OCI-M2 (cell line): ENCODE results near the gene RNF187.

Source experiments
- DNase-seq: peaks from one replicate; lab custom pipeline; 2025; ENCODE audit not compliant: unreplicated experiment; lab: John Stamatoyannopoulos, UW

The RNF187 gene

GRCh38 chr1:228507961-228508652 is 20.9 kb downstream of the RNF187 start:
- DNase-seq = no peak

GRCh38 chr1:228508840-228509415 is 21.7 kb downstream of the RNF187 start:
- DNase-seq = no peak

GRCh38 chr1:228510101-228510802 is 23.1 kb downstream of the RNF187 start:
- no peak for DNase-seq

DNA sequence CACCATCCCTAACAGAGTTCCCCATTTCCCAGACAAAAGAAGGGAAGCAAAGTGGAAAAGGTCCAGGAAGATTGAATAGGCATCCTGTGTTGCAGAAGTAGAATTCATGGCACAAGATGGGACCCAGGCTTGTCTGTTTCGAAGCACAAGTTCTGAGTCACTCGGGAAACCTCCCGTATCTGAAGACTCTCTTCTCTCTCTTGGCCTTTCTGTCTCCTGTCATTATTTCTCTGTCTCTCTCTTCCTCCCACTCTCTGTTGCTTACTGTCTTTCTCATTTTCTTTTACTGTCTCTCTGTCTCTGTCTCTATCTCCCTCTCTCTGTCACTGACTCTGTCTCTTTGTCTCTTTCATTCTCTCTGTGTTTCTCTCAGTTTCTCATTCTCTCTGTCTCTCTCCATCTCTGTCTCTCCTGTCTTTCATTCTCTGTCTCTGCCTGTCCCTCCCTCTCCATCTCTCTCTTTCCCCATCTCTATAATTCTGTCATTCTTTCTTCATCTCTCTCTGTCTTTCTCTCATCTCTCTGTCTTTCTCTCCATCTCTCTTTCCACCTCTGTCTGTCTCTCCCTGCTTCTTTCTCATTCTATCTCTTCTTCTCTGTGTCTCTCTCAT is 23.7 kb downstream of the RNF187 start:
- DNase-seq = no peak

DNA sequence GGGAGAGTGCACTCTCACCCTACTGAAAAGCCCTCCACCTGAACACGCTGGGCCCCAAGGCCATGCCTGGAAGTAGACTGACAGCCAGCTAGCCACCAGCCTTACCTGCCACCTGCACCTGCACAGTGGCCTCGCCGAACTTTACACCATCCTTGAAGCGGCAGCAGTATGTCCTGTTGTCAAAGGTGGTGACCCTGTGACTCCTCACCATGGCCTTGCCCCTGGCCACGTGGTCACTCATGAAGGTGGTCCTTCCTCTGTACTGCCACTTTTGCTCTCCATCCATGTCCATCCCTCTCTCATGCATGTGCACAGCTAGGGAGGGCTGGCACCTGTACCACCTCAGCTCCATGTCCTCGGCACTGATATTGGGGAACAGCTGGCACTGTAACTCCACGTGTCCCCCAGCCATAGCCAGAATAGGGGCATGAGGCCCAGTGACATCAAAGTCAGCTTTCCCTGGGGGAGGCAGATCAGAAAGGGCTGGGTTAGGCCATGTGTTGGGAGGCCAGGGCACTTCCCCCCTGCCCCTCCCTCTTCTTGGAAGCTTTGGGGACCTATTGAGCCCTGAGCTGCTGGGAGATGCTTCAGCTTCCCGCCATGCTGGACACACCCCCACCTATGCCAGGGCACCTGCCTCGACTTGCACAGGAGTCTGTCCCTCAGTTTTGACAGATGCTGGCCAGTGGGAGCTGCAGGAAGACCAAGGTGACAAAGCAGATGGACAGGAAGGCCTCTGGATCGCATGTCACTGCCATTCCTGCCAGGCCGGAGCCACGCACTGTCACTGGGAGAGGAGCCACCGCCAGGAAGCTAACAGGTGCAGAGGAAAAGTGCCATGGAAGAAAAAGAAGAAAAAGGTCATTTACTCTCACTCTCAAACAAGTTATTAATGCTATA is 24.6 kb downstream of the RNF187 start:
- DNase-seq = no peak

- DNase-seq = no peak
These were observed 25.6 kb downstream of the RNF187 start for GRCh38 chr1:228512781-228513198.

DNA sequence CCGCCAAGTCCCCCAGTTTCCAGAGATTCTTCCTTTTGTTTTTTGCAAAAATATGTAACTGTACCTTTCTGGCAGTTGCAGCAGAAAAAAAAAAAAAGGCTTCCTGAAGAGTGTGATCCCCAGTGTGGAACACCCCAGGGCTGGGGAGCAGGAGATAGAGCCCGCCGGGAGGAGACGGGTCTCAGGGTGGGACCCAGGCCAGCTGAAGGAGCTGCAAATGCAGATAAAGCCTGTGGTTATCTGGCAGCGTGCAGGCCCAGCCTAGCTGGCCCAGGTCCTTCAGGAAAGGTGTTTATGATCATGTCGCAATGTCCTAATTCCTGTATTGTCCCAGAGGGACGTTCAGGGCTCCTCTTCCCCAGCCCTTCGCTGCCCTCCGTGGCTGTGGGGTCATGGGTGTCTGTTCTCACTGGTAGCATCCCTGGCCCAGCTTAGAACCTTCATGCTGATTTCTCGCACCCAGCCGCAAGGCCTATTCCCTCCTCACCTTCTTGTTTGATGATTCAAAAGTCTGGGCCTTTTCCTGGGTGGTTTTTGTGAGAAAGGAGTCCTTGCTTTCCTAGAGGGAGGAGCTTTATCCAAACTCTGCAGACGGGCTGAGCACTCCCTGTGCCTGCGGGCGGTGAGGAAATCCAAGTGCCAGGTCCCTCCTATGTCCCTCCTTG is 26.2 kb downstream of the RNF187 start:
- peak; percentile 36 for DNase-seq

DNA sequence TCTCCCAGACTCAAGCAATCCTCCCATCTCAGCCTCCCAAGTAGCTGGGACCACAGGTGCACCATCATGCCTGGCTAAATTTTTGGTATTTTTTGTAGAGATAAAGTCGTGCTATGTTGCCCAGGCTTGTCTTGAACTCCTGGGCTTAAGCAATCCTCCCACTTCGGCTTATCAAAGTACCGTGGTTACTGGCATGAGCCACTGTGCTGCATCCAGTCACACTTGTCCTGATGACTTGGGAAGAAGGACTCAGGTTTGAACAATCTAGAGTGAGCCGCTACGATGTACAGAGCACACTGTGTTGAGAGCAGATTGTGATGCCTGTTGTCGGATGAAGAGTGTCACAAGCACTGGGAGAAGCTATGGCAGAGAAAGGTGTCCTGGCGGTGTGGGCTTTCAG is 27.2 kb downstream of the RNF187 start:
- DNase-seq = peak; percentile 22

DNA sequence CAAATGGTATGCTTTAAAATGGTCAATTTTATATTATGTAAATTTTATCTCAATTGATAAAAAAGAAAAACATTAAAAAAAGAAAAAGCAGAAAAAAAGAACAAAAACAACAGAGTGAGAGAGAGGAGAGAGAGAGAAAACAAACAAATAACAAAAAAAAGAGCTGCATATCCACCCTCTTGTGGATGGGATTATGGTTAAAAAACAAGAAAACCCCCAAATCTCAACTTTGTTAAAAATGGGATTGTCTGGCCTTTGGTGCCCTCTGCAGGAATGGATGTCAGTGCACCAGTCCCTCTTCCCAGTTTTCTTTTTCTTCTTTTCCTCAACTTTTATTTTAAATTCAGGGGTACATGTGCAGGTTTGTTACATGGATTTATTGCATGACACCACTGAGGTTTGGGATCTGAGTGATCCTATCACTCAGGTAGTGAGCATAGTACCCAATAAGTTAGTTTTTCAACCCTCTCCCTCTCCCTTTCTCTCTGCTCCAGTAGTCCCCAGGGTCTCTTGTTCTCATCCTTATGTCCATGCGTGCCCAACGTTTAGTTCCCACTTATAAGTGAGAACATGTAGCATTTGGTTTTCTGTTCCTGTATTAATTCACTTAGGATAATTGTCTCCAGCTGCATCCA is 28.1 kb downstream of the RNF187 start:
- no peak for DNase-seq

- no peak for DNase-seq
These were observed 30.5 kb downstream of the RNF187 start for GRCh38 chr1:228517655-228518054.

GRCh38 chr1:228527596-228527995 is 40.4 kb downstream of the RNF187 start:
- DNase-seq = no peak

DNA sequence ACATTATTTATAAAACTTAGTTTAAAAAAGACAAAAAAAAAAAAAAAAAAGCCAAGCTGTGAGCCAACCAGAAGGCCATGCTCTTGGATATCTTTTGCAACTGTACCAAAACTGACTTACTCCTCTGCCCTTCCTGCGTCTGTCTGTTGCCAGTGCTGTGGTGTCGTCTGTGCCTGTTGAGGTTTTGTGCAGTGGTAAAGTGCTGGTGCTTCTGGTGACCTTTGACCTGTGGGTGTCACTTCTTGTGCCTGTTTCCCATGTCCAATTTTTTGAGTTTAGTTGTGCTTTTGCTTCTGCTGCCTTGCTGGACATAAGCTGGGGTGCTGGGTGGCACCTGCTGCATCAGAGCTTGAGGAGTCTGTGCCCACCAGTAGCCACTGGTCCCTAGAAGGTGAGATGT is 41.4 kb downstream of the RNF187 start:
- DNase-seq = no peak

GRCh38 chr1:228530086-228530758 is 43.0 kb downstream of the RNF187 start:
- no peak for DNase-seq

DNA sequence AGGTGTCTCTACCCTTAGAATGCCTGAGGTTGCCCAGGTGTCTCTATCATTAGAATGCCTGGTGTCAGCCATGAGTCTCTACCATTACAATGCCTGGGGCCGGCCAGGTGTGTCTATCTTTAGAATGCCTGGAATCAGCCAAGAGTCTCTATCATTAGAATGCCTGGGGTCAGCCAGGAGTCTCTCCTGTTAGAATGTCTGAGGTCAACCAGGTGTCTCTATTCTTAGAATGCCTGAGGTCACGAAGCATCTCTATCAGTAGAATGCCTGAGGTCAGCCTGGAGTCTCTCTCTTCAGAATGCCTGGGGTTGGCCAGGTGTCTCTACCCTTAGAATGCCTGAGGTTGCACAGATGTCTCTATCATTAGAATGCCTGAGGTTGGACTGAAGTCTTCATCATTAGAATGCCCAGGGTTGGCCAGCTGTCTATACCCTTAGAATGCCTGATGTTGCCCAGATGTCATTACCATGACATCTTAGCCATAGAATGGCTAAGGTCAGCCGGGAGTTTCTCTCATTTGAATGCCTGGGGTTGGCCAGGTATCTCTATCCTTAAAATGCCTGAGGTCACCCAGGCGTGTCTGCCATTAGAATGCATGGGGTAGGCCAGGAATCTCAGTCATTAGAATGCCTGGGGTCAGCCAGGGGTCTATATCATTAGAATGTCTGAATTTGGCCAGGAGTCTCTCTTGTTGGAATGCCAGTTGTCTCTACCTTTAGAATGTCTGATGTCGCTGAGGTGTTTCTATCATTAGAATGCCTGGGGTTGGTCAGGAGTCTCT is 44.0 kb downstream of the RNF187 start:
- no peak for DNase-seq

- DNase-seq = no peak
These were observed 51.6 kb downstream of the RNF187 start for GRCh38 chr1:228538831-228539230.

- no peak for DNase-seq
These were observed 53.2 kb downstream of the RNF187 start for GRCh38 chr1:228540161-228540917.

DNA sequence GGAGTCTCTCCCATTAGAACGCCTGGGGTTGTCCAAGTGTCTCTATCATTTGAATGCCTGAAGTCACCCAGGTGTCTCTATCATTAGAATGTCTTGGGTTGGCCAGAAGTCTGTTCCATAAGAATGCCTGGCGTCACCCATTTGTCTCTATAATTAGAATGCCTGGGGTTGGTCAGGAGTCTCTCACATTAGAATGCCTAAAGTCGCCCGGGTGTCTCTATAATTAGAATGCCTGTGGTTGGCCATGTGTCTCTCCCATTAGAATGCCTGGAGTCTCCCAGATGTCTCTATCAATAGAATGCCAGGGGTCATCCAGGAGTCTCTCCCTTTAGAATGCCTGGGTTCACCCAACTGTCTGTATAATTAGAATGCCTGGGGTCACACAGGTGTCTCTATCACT is 54.5 kb downstream of the RNF187 start:
- no peak for DNase-seq

DNA sequence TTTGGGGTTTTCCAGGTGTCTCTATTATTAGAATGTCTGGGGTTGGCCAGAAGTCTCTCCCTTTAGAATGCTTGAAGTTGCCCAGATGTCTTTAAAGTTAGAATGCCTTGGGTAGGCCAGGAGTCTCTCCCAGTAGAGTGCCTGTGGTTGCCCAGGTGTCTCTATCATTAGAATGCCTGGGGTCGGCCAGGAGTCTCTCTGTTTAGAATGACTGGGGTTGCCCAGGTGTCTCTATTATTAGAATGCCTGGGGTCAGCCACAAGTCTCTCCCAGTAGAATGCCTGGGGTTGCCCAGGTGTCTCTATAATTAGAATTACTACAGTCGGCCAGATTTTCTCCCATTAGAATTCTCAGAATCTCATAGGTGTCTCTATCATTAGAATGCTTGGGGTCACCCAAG is 55.2 kb downstream of the RNF187 start:
- no peak for DNase-seq
